ENCODE data around the gene RASL10A. TPM values are rescaled to one million over a fixed set of nuclear protein-coding genes. Genes with fewer than 3 reads are reported as not detected.
A peak's percentile ranks its signal among the peaks of the same experiment; 100 is the strongest.

Gene RASL10A
- total and polyA plus RNA-seq, 2 donors, result 0.47 to 7.8 TPM

GRCh38 chr22:29310863-29311339 is 4.6 kb downstream of the RASL10A start:
- Histone ChIP-seq H3K27ac (ENCODE audit: low read depth in 1 of 2, low read length in 1 of 2) (no peak overlapping the region), H3K27me3 (ENCODE audit: control insufficient read depth in 2 of 2, insufficient read depth in 1 of 2, low read length in 1 of 2) (peaks cover 73 to 95% of the 10 kb centered on the region in 2 donors), H3K9me3 (ENCODE audit: control insufficient read depth in 2 of 2, insufficient read depth in 1 of 2, low read length in 1 of 2) (peaks cover 5 to 10% of the 10 kb centered on the region in 2 donors), H3K36me3 (ENCODE audit: control insufficient read depth in 2 of 2, insufficient read depth in 2 of 2, low read length in 1 of 2) (no peaks in the 10 kb centered on the region), H3K4me3 (ENCODE audit: low read length in 2 of 2) (no peak overlapping the region), H3K4me1 (ENCODE audit: control insufficient read depth in 2 of 2, insufficient read depth in 2 of 2, low read length in 2 of 2) (peaks cover 0 to 27% of the 10 kb centered on the region in 2 donors)
- 28% methylated on average over 18 of the region's 18 CpGs for WGBS
- peak in 5 of 9 donors; percentile 6 to 52 (median 25) for DNase-seq (ENCODE audit: low read depth in 6 of 9, low spot score in 9 of 9)

GRCh38 chr22:29310065-29310862 is 5.2 kb downstream of the RASL10A start:
- Histone ChIP-seq H3K4me1 (ENCODE audit: control insufficient read depth in 2 of 2, insufficient read depth in 2 of 2, low read length in 2 of 2) (peaks cover 0 to 28% of the 10 kb centered on the region in 2 donors), H3K27me3 (ENCODE audit: control insufficient read depth in 2 of 2, insufficient read depth in 1 of 2, low read length in 1 of 2) (peaks cover 67 to 96% of the 10 kb centered on the region in 2 donors), H3K36me3 (ENCODE audit: control insufficient read depth in 2 of 2, insufficient read depth in 2 of 2, low read length in 1 of 2) (no peaks in the 10 kb centered on the region), H3K4me3 (ENCODE audit: low read length in 2 of 2) (no peak overlapping the region), H3K27ac (ENCODE audit: low read depth in 1 of 2, low read length in 1 of 2) (no peak overlapping the region), H3K9me3 (ENCODE audit: control insufficient read depth in 2 of 2, insufficient read depth in 1 of 2, low read length in 1 of 2) (peaks cover 5 to 10% of the 10 kb centered on the region in 2 donors)
- WGBS, result 91% methylated on average over 28 of the region's 28 CpGs
- no peak for DNase-seq (ENCODE audit: low read depth in 6 of 9, low spot score in 9 of 9)

GRCh38 chr22:29309332-29310064 is 6.0 kb downstream of the RASL10A start:
- Histone ChIP-seq H3K4me1 (ENCODE audit: control insufficient read depth in 2 of 2, insufficient read depth in 2 of 2, low read length in 2 of 2) (peaks cover 0 to 26% of the 10 kb centered on the region in 2 donors), H3K27ac (ENCODE audit: low read depth in 1 of 2, low read length in 1 of 2) (no peak overlapping the region), H3K36me3 (ENCODE audit: control insufficient read depth in 2 of 2, insufficient read depth in 2 of 2, low read length in 1 of 2) (no peaks in the 10 kb centered on the region), H3K4me3 (ENCODE audit: low read length in 2 of 2) (no peak overlapping the region), H3K9me3 (ENCODE audit: control insufficient read depth in 2 of 2, insufficient read depth in 1 of 2, low read length in 1 of 2) (peaks cover 5 to 10% of the 10 kb centered on the region in 2 donors), H3K27me3 (ENCODE audit: control insufficient read depth in 2 of 2, insufficient read depth in 1 of 2, low read length in 1 of 2) (peaks cover 59 to 95% of the 10 kb centered on the region in 2 donors)
- DNase-seq (ENCODE audit: low read depth in 6 of 9, low spot score in 9 of 9), result no peak
- WGBS, result 91% methylated on average over 21 of the region's 21 CpGs

GRCh38 chr22:29308791-29309262 is 6.7 kb downstream of the RASL10A start:
- no peak overlapping the region for H3K4me3 ChIP-seq (ENCODE audit: low read length in 2 of 2)
- no peaks in the 10 kb centered on the region for H3K36me3 ChIP-seq (ENCODE audit: control insufficient read depth in 2 of 2, insufficient read depth in 2 of 2, low read length in 1 of 2)
- 69% methylated on average over 13 of the region's 13 CpGs for WGBS
- H3K9me3 ChIP-seq (ENCODE audit: control insufficient read depth in 2 of 2, insufficient read depth in 1 of 2, low read length in 1 of 2), result peaks cover 5 to 10% of the 10 kb centered on the region in 2 donors
- H3K27ac ChIP-seq (ENCODE audit: low read depth in 1 of 2, low read length in 1 of 2), result no peak overlapping the region
- no peak for DNase-seq (ENCODE audit: low read depth in 6 of 9, low spot score in 9 of 9)
- peaks cover 52 to 94% of the 10 kb centered on the region in 2 donors for H3K27me3 ChIP-seq (ENCODE audit: control insufficient read depth in 2 of 2, insufficient read depth in 1 of 2, low read length in 1 of 2)
- H3K4me1 ChIP-seq (ENCODE audit: control insufficient read depth in 2 of 2, insufficient read depth in 2 of 2, low read length in 2 of 2), result peaks cover 0 to 19% of the 10 kb centered on the region in 2 donors

GRCh38 chr22:29308148-29308790 is 7.2 kb downstream of the RASL10A start:
- WGBS, result 95% methylated on average over 50 of the region's 50 CpGs
- H3K27me3 ChIP-seq (ENCODE audit: control insufficient read depth in 2 of 2, insufficient read depth in 1 of 2, low read length in 1 of 2), result peaks cover 47 to 88% of the 10 kb centered on the region in 2 donors
- no peak overlapping the region for H3K27ac ChIP-seq (ENCODE audit: low read depth in 1 of 2, low read length in 1 of 2)

GRCh38 chr22:29307596-29308147 is 7.8 kb downstream of the RASL10A start:
- Histone ChIP-seq H3K36me3 (ENCODE audit: control insufficient read depth in 2 of 2, insufficient read depth in 2 of 2, low read length in 1 of 2) (no peaks in the 10 kb centered on the region), H3K4me3 (ENCODE audit: low read length in 2 of 2) (no peak overlapping the region), H3K27me3 (ENCODE audit: control insufficient read depth in 2 of 2, insufficient read depth in 1 of 2, low read length in 1 of 2) (peaks cover 41 to 82% of the 10 kb centered on the region in 2 donors), H3K4me1 (ENCODE audit: control insufficient read depth in 2 of 2, insufficient read depth in 2 of 2, low read length in 2 of 2) (peaks cover 0 to 18% of the 10 kb centered on the region in 2 donors), H3K27ac (ENCODE audit: low read depth in 1 of 2, low read length in 1 of 2) (no peak overlapping the region), H3K9me3 (ENCODE audit: control insufficient read depth in 2 of 2, insufficient read depth in 1 of 2, low read length in 1 of 2) (peaks cover 0 to 6% of the 10 kb centered on the region in 2 donors)
- DNase-seq (ENCODE audit: low read depth in 6 of 9, low spot score in 9 of 9), result no peak
- 94% methylated on average over 20 of the region's 20 CpGs for WGBS

More at GRCh38 chr22:29308148-29308790, 7.2 kb downstream of the RASL10A start:
- H3K4me3 ChIP-seq (ENCODE audit: low read length in 2 of 2), result no peak overlapping the region
- peaks cover 0 to 18% of the 10 kb centered on the region in 2 donors for H3K4me1 ChIP-seq (ENCODE audit: control insufficient read depth in 2 of 2, insufficient read depth in 2 of 2, low read length in 2 of 2)
- no peak for DNase-seq (ENCODE audit: low read depth in 6 of 9, low spot score in 9 of 9)
- H3K36me3 ChIP-seq (ENCODE audit: control insufficient read depth in 2 of 2, insufficient read depth in 2 of 2, low read length in 1 of 2), result no peaks in the 10 kb centered on the region
- peaks cover 4 to 6% of the 10 kb centered on the region in 2 donors for H3K9me3 ChIP-seq (ENCODE audit: control insufficient read depth in 2 of 2, insufficient read depth in 1 of 2, low read length in 1 of 2)

- DNase-seq (ENCODE audit: low read depth in 6 of 9, low spot score in 9 of 9), result peak in 1 of 9 donors; percentile 32
- 17% methylated on average over 83 of the region's 83 CpGs for WGBS
- Histone ChIP-seq H3K36me3 (ENCODE audit: control insufficient read depth in 2 of 2, insufficient read depth in 2 of 2, low read length in 1 of 2) (no peaks in the 10 kb centered on the region), H3K4me1 (ENCODE audit: control insufficient read depth in 2 of 2, insufficient read depth in 2 of 2, low read length in 2 of 2) (peaks cover 0 to 18% of the 10 kb centered on the region in 2 donors), H3K27ac (ENCODE audit: low read depth in 1 of 2, low read length in 1 of 2) (peak overlapping the region in 1 of 2 donors; percentile 32), H3K9me3 (ENCODE audit: control insufficient read depth in 2 of 2, insufficient read depth in 1 of 2, low read length in 1 of 2) (peaks cover 0 to 6% of the 10 kb centered on the region in 2 donors), H3K27me3 (ENCODE audit: control insufficient read depth in 2 of 2, insufficient read depth in 1 of 2, low read length in 1 of 2) (peaks cover 36 to 76% of the 10 kb centered on the region in 2 donors), H3K4me3 (ENCODE audit: low read length in 2 of 2) (peak overlapping the region; percentile 39 to 50)
Observed at GRCh38 chr22:29306835-29307595, 8.5 kb downstream of the RASL10A start.
